H9 (cell line): ENCODE measurements around the gene ARHGAP24. TPM values are rescaled to one million over a fixed set of nuclear protein-coding genes. Genes with fewer than 3 reads are reported as not detected.

Experiments
- DNase-seq: peaks from one replicate; pipeline ENCODE4 v3.0.0-alpha.2; 2017
- H2AFZ ChIP-seq: one replicate; pipeline ENCODE4 v1.6.1; 2013; ENCODE audit warnings: mild to moderate bottlenecking, low read length, control low read depth, moderate library complexity
- H2AK5ac ChIP-seq: 2 replicates; pipeline ENCODE4 v1.6.1; 2013; ENCODE audit warnings: low read length, control low read depth, mixed read lengths; ENCODE audit not compliant: insufficient read length
- H2BK120ac ChIP-seq: one replicate; pipeline ENCODE4 v1.6.1; 2013; ENCODE audit warnings: low read depth, mild to moderate bottlenecking, low read length, control low read depth, inconsistent platforms; ENCODE audit not compliant: poor library complexity, severe bottlenecking
- H2BK12ac ChIP-seq: 2 replicates; pipeline ENCODE4 v1.6.1; 2013; ENCODE audit warnings: low read length, control low read depth, mixed read lengths, low read depth; ENCODE audit not compliant: insufficient read length
- H2BK15ac ChIP-seq: 2 replicates; pipeline ENCODE4 v1.6.1; 2013; ENCODE audit warnings: low read depth, low read length, control low read depth
- H2BK20ac ChIP-seq: one replicate; pipeline ENCODE4 v1.6.1; 2013; ENCODE audit warnings: low read depth, mild to moderate bottlenecking, low read length, control low read depth, inconsistent platforms; ENCODE audit not compliant: poor library complexity, severe bottlenecking
- H2BK5ac ChIP-seq: 2 replicates; pipeline ENCODE4 v1.6.1; 2013; ENCODE audit warnings: low read length, control low read depth, mixed read lengths; ENCODE audit not compliant: insufficient read length
- H3K14ac ChIP-seq: 2 replicates; pipeline ENCODE4 v1.6.1; 2013; ENCODE audit warnings: low read length, control low read depth; ENCODE audit not compliant: insufficient read depth
- H3K18ac ChIP-seq: 2 replicates; pipeline ENCODE4 v1.6.1; 2013; ENCODE audit warnings: low read depth, mild to moderate bottlenecking, mixed read lengths, low read length, control low read depth; ENCODE audit not compliant: insufficient read length
- H3K23ac ChIP-seq: 2 replicates; pipeline ENCODE4 v1.6.1; 2013; ENCODE audit warnings: low read length, control low read depth, mixed read lengths, low read depth; ENCODE audit not compliant: insufficient read length
- H3K23me2 ChIP-seq: 2 replicates; pipeline ENCODE4 v1.6.1; 2013; ENCODE audit warnings: low read depth, mild to moderate bottlenecking, mixed read lengths, low read length, control low read depth; ENCODE audit not compliant: insufficient read length, poor library complexity, severe bottlenecking
- H3K27ac ChIP-seq: 2 replicates; pipeline ENCODE4 v1.5.1; 2013; ENCODE audit warnings: low read length, control low read depth, mixed read lengths, low read depth; ENCODE audit not compliant: insufficient read length
- H3K27me3 ChIP-seq: 2 replicates; pipeline ENCODE4 v1.6.1; 2013; ENCODE audit warnings: low read length, control low read depth, inconsistent platforms; ENCODE audit not compliant: insufficient read depth
- H3K4ac ChIP-seq: 2 replicates; pipeline ENCODE4 v1.6.1; 2013; ENCODE audit warnings: low read depth, mild to moderate bottlenecking, control low read depth, inconsistent platforms, low read length, moderate library complexity
- H3K4me1 ChIP-seq: 2 replicates; pipeline ENCODE4 v1.6.1; 2013; ENCODE audit warnings: low read length, control low read depth, inconsistent platforms; ENCODE audit not compliant: insufficient read depth
- H3K4me2 ChIP-seq: 2 replicates; pipeline ENCODE4 v1.6.1; 2013; ENCODE audit warnings: low read length, control low read depth, mixed read lengths; ENCODE audit not compliant: insufficient read length, insufficient read depth
- H3K56ac ChIP-seq: 2 replicates; pipeline ENCODE4 v1.6.1; 2013; ENCODE audit warnings: low read depth, mild to moderate bottlenecking, mixed read lengths, low read length, control low read depth; ENCODE audit not compliant: insufficient read length
- H3K79me1 ChIP-seq: 2 replicates; pipeline ENCODE4 v1.6.1; 2013; ENCODE audit warnings: low read depth, mild to moderate bottlenecking, moderate library complexity, low read length, control low read depth, inconsistent platforms; ENCODE audit not compliant: insufficient read depth, poor library complexity, severe bottlenecking
- H3K79me2 ChIP-seq: 2 replicates; pipeline ENCODE4 v1.6.1; 2013; ENCODE audit warnings: low read length, control low read depth, inconsistent platforms; ENCODE audit not compliant: insufficient read depth
- H3K9ac ChIP-seq: 2 replicates; pipeline ENCODE4 v1.6.1; 2013; ENCODE audit warnings: low read length, control low read depth, mixed read lengths; ENCODE audit not compliant: insufficient read length; ENCODE audit errors: extremely low read depth
- H3K9me3 ChIP-seq: one replicate; pipeline ENCODE4 v1.6.1; 2013; ENCODE audit warnings: low read depth, low read length, inconsistent platforms; ENCODE audit not compliant: control insufficient read depth
- H3T11ph ChIP-seq: one replicate; pipeline ENCODE4 v1.6.1; 2013; ENCODE audit warnings: mild to moderate bottlenecking, low read length, control low read depth, inconsistent platforms
- H4K20me1 ChIP-seq: one replicate; pipeline ENCODE4 v1.6.1; 2013; ENCODE audit not compliant: control insufficient read depth, insufficient read length, insufficient read depth
- H4K5ac ChIP-seq: 2 replicates; pipeline ENCODE4 v1.6.1; 2013; ENCODE audit warnings: low read depth, mild to moderate bottlenecking, mixed read lengths, low read length, control low read depth; ENCODE audit not compliant: insufficient read length
- H4K8ac ChIP-seq: replicated peaks from 2 replicates; pipeline ENCODE4 v1.6.1; 2013; ENCODE audit warnings: low read length, control low read depth, mixed read lengths, low read depth; ENCODE audit not compliant: insufficient read length
- H4K91ac ChIP-seq: 2 replicates; pipeline ENCODE4 v1.6.1; 2013; ENCODE audit warnings: low read depth, mild to moderate bottlenecking, moderate library complexity, mixed read lengths, low read length, control low read depth; ENCODE audit not compliant: insufficient read length
- H3K27ac Mint-ChIP-seq, 3 experiments: 2 replicates in 2 of 3; 3 replicates in 1 of 3; pipeline ENCODE4 v1.8.0; 2020 to 2021; ENCODE audit warnings: mixed read lengths in 3 of 3, mild to moderate bottlenecking in 1 of 3, moderate library complexity in 1 of 3
- H3K27me3 Mint-ChIP-seq: 2 replicates; pipeline ENCODE4 v1.8.0; 2021; ENCODE audit warnings: low read depth, mild to moderate bottlenecking, moderate library complexity, mixed read lengths
- H3K36me3 Mint-ChIP-seq, 3 experiments: 2 replicates in 2 of 3; 3 replicates in 1 of 3; pipeline ENCODE4 v1.8.0; 2020 to 2021; ENCODE audit warnings: low read depth in 3 of 3, mixed read lengths in 3 of 3; ENCODE audit not compliant: insufficient read depth in 1 of 3
- H3K4me1 Mint-ChIP-seq, 2 experiments: 2 replicates each; pipeline ENCODE4 v1.8.0; 2020; ENCODE audit warnings: mixed read lengths in 2 of 2
- H3K4me3 Mint-ChIP-seq, 2 experiments: 2 replicates in 1 of 2; 3 replicates in 1 of 2; pipeline ENCODE4 v1.8.0; 2020 to 2021; ENCODE audit warnings: mild to moderate bottlenecking in 2 of 2, mixed read lengths in 2 of 2, moderate library complexity in 1 of 2
- H3K9me3 Mint-ChIP-seq, 2 experiments: 2 replicates in 1 of 2; 3 replicates in 1 of 2; pipeline ENCODE4 v1.8.0; 2020; ENCODE audit warnings: mild to moderate bottlenecking in 2 of 2, mixed read lengths in 2 of 2, moderate library complexity in 1 of 2
- WGBS: extraction: QIAGEN DNeasy Blood & Tissue Kit; methylation state at CpG from one replicate; pipeline ENCODE4 v1.1.7; 2013; ENCODE audit warnings: missing lambda C conversion rate, low lambda C conversion rate, mixed read lengths; ENCODE audit not compliant: insufficient read length; ENCODE audit errors: extremely low coverage; 5-methylcytosine and 5-hydroxymethylcytosine counted together
- total RNA-seq: library from RNA; stranded (reverse); gene quantifications from 2 replicates; pipeline ENCODE4 v1.2.1, GENCODE V29; 2021
- TF ChIP-seq, protein P1 (sequence below): fragments of 200-600 bp; sonication (generic); conservative IDR thresholded peaks from 3 replicates; pipeline ENCODE4 v1.8.0; 2021; ENCODE audit warnings: antibody characterized with exemption, mild to moderate bottlenecking

Gene ARHGAP24
- total RNA-seq, 1 experiment from 2014 or later: 0.37 TPM

DNA sequence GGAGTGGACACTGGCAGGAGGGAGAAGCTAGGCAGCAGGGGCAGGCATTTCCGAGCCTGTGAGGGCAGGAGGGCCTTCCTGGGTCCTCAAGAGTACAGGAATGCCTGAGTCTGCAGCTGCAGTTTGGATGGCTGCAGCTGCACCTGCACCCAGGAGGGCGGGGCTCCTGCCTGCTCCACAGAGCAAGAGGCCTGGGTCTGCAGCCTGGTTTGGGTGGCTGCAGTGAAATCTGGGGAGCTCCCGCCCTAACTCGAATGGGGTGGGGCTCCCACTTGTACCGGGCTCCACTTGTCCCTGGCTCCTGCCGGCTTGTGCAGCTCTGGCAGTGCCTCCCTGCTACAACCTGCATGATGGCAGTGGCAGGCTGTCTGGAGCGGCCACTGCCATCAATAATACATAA is 436.0 kb downstream of the ARHGAP24 start:
- no CpG with 5 or more reads among the region's 7 CpGs for WGBS
- DNase-seq: no peak
- H2BK5ac ChIP-seq: no peak overlapping the region
- no peak overlapping the region for H4K8ac ChIP-seq
- H3K4me2 ChIP-seq: no peak overlapping the region
- no peak overlapping the region for H2BK120ac ChIP-seq
- H4K20me1 ChIP-seq: no peaks in the 10 kb centered on the region
- H3K23ac ChIP-seq: no peak overlapping the region
- no peaks in the 10 kb centered on the region for H3K9me3 ChIP-seq
- no peaks in the 10 kb centered on the region; the same call in 1 of the 2 replicates for H3K27me3 ChIP-seq
- H3K4me3 Mint-ChIP-seq: no peak overlapping the region
- no peak overlapping the region for H2BK15ac ChIP-seq
- no peak overlapping the region for H3K4ac ChIP-seq
- no peaks in the 10 kb centered on the region for H3K79me1 ChIP-seq
- TF ChIP-seq, protein P1, sequence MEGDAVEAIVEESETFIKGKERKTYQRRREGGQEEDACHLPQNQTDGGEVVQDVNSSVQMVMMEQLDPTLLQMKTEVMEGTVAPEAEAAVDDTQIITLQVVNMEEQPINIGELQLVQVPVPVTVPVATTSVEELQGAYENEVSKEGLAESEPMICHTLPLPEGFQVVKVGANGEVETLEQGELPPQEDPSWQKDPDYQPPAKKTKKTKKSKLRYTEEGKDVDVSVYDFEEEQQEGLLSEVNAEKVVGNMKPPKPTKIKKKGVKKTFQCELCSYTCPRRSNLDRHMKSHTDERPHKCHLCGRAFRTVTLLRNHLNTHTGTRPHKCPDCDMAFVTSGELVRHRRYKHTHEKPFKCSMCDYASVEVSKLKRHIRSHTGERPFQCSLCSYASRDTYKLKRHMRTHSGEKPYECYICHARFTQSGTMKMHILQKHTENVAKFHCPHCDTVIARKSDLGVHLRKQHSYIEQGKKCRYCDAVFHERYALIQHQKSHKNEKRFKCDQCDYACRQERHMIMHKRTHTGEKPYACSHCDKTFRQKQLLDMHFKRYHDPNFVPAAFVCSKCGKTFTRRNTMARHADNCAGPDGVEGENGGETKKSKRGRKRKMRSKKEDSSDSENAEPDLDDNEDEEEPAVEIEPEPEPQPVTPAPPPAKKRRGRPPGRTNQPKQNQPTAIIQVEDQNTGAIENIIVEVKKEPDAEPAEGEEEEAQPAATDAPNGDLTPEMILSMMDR: no peak
- no peak overlapping the region for H2AFZ ChIP-seq
- no peaks in the 10 kb centered on the region for H3K79me2 ChIP-seq
- H3K4me1 Mint-ChIP-seq: no peaks in the 10 kb centered on the region
- H4K91ac ChIP-seq: no peak overlapping the region
- H3K23me2 ChIP-seq: no peaks in the 10 kb centered on the region
- H3K9ac ChIP-seq: no peak overlapping the region
- H2BK20ac ChIP-seq: no peak overlapping the region
- no peak overlapping the region for H2BK12ac ChIP-seq
- no peaks in the 10 kb centered on the region for H3K27me3 Mint-ChIP-seq
- no peaks in the 10 kb centered on the region for H3K9me3 Mint-ChIP-seq
- no peak overlapping the region for H4K5ac ChIP-seq
- H3K27ac Mint-ChIP-seq: no peak overlapping the region
- H3K18ac ChIP-seq: no peak overlapping the region
- H3K4me1 ChIP-seq: no peaks in the 10 kb centered on the region
- H3K56ac ChIP-seq: no peak overlapping the region
- H2AK5ac ChIP-seq: no peak overlapping the region
- no peaks in the 10 kb centered on the region for H3K36me3 Mint-ChIP-seq
- H3K27ac ChIP-seq: no peak overlapping the region
- H3T11ph ChIP-seq: no peak overlapping the region
- no peak overlapping the region for H3K14ac ChIP-seq
